GM12892 (cell line): ENCODE results near the gene LRRC42.

ENCODE experiments used
- POLR2A ChIP-seq: IDR thresholded peaks from 2 replicates; pipeline ENCODE4 v1.6.1; 2011; ENCODE audit warnings: low read depth, low read length, control low read depth
- POLR2AphosphoS5 ChIP-seq: IDR thresholded peaks from 2 replicates; pipeline ENCODE4 v1.6.1; 2011; ENCODE audit warnings: low read depth, low read length, control low read depth
- TAF1 ChIP-seq: IDR thresholded peaks from 2 replicates; pipeline ENCODE4 v1.6.1; 2011; ENCODE audit warnings: low read depth, mild to moderate bottlenecking, control low read depth, low read length, borderline replicate concordance

- TF ChIP-seq TAF1 (no peak), POLR2A (no peak), POLR2AphosphoS5 (no peak)
Observed at GRCh38 chr1:53930932-53931331, 15.2 kb upstream of the LRRC42 start.
